Activated naive CD4-positive, alpha-beta T cell treated with anti-CD3 and anti-CD28 coated beads, Interleukin-2, amount 50 U/mL, for 24 hours (primary cell): ENCODE measurements around the gene WDR82.

Experiments used
- H3K27ac Mint-ChIP-seq: one replicate; pipeline ENCODE4 v1.8.0; 2021; ENCODE audit warnings: mild to moderate bottlenecking, mixed read lengths
- H3K27me3 Mint-ChIP-seq: one replicate; pipeline ENCODE4 v1.8.0; 2021; ENCODE audit warnings: mixed read lengths
- H3K36me3 Mint-ChIP-seq: one replicate; pipeline ENCODE4 v1.8.0; 2021; ENCODE audit warnings: mixed read lengths
- H3K4me1 Mint-ChIP-seq: one replicate; pipeline ENCODE4 v1.8.0; 2021; ENCODE audit warnings: mixed read lengths
- H3K4me3 Mint-ChIP-seq: one replicate; pipeline ENCODE4 v1.8.0; 2021; ENCODE audit warnings: mild to moderate bottlenecking, mixed read lengths
- H3K9me3 Mint-ChIP-seq: one replicate; pipeline ENCODE4 v1.8.0; 2021; ENCODE audit warnings: mixed read lengths

Gene WDR82

DNA sequence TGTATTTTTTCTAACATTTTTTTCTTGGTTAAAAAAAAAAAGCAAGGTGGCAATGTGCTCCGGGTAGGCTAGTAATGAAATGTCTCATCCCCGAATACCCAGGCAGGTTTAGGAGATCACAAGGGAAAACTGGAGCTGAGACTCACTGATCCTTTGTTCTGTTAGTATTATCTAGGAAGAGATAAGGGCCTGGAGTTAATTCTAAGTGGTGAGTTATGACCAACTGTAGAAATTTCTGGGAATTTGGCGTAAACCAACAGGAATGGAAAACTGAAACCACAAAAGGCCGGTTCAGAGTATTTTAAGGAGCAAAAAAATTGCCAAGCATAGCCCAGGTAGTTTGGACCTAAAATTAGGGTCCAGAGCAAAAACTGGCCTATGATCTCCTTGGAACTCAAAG lies 20.5 kb downstream of the WDR82 start:
- H3K4me3 Mint-ChIP-seq, result peak overlapping the region; percentile 26
- H3K4me1 Mint-ChIP-seq, result peaks cover 94% of the 10 kb centered on the region
- no peaks in the 10 kb centered on the region for H3K9me3 Mint-ChIP-seq
- H3K36me3 Mint-ChIP-seq, result peaks cover 38% of the 10 kb centered on the region
- no peaks in the 10 kb centered on the region for H3K27me3 Mint-ChIP-seq
- peak overlapping the region; percentile 60 for H3K27ac Mint-ChIP-seq

DNA sequence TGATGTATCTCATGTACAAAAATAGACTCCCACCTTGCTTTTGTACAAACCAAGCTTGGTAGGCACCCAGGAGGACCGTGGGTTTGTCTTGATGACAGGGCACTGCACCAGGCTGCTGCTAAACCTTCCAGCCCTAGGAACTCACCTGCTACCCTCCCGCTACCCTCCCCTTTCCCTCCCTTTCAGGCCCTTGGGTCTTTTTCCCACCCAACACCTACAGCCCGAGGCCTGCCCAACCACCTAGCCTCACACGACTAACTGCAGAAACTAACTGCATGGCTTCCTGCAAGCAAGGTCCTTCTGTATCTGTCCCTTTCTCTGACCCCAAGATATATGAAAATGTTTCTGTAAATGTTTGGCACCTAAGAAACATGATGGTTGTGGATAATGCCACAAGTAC lies 21.8 kb downstream of the WDR82 start:
- Mint-ChIP-seq H3K4me3 (no peak overlapping the region), H3K4me1 (peaks cover 94% of the 10 kb centered on the region), H3K27me3 (no peaks in the 10 kb centered on the region), H3K36me3 (peaks cover 41% of the 10 kb centered on the region), H3K27ac (peak overlapping the region; percentile 83), H3K9me3 (no peaks in the 10 kb centered on the region)

DNA sequence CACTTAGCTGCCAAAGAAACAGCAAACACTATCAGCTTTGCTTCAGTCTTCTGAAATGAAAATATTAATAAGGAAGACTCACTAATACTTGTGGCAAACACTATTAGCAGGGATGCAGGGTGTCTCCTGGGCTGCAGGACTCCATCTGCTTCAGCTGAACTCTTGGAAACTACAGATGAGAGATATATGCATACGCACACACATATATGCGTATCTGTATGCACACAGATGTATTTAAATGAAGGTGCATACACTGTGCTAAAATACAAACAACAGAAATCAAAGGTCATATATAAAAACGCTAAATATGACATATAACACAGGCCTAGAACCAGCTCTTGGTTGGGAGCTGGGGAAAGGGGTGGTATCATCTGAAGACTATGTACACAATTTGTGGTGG lies 22.3 kb downstream of the WDR82 start:
- H3K4me1 Mint-ChIP-seq, result peaks cover 89% of the 10 kb centered on the region
- H3K36me3 Mint-ChIP-seq, result peaks cover 39% of the 10 kb centered on the region
- no peaks in the 10 kb centered on the region for H3K9me3 Mint-ChIP-seq
- no peak overlapping the region for H3K4me3 Mint-ChIP-seq
- H3K27me3 Mint-ChIP-seq, result no peaks in the 10 kb centered on the region
- H3K27ac Mint-ChIP-seq, result peak overlapping the region; percentile 73

DNA sequence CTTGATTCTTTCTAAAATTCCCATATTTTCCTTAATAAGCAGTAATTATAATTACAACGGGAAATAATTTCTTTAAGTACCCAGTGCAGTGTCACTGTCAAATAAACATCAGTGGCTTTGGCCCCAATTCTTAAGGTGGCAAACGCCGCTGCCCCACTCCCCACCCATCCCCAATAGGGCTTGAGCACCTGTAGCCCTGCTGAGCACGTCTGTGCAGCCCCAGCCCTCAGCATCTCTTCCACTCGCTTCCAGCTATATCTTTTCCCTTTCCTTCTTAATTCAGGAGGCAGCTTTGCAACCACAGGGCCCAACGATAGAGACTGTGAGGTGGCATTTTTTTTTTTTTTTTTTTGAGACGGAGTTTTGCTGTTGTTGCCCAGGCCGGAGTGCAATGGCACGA lies 23.8 kb downstream of the WDR82 start:
- Mint-ChIP-seq H3K4me1 (peaks cover 88% of the 10 kb centered on the region), H3K36me3 (peaks cover 35% of the 10 kb centered on the region), H3K27me3 (no peaks in the 10 kb centered on the region), H3K4me3 (no peak overlapping the region), H3K27ac (no peak overlapping the region), H3K9me3 (no peaks in the 10 kb centered on the region)

DNA sequence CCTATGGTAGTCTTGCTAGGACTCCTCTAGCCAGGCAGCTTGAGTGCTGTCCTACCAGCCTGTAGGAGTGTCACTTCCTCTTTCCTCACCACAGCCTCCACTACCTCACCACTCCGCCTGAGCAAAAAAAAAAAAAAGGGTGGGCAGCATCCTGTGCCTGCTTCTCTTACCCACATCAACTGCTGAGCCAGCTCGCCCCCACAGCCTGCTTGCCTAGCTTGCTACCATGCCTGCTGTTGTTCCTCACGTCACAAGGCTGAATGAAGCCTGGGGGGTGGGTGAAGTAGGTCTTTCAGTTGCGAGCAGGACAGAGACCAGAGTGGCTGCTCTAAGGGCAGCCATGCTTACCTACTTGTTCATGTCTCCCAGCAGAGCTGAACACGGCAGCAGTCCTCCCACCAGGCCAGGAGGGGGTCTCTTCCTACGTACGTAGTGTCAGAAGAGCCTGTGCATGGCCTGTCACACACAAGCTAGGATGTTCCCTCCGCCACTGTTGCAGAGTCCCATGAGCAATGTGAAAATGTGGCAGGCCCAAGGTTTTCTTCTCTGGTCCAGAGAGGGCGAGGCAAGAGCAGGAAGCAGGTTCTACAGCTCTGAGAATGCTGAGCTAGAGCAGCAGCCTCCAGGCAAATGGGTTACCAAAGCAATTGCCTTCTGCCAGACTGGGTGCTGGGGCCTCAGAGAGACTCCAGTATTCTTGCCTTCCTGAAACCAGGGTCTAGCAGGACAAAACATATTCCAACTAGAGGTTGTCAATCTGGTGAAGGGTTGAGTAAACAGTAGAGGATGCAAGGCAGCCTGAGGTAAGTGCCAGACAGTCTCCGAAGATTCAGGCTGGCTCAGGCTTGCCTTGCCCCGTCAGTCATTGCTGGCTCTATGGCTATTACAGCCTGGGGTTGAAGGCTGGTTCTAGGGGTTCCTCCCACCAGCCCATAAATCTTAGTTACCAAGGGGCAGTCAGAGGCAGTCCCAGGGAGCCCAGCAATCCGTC lies 24.8 kb downstream of the WDR82 start:
- Mint-ChIP-seq H3K9me3 (no peaks in the 10 kb centered on the region), H3K27me3 (no peaks in the 10 kb centered on the region), H3K36me3 (peaks cover 32% of the 10 kb centered on the region), H3K27ac (peak overlapping the region; percentile 98), H3K4me3 (peak overlapping the region; percentile 91), H3K4me1 (peaks cover 88% of the 10 kb centered on the region)

DNA sequence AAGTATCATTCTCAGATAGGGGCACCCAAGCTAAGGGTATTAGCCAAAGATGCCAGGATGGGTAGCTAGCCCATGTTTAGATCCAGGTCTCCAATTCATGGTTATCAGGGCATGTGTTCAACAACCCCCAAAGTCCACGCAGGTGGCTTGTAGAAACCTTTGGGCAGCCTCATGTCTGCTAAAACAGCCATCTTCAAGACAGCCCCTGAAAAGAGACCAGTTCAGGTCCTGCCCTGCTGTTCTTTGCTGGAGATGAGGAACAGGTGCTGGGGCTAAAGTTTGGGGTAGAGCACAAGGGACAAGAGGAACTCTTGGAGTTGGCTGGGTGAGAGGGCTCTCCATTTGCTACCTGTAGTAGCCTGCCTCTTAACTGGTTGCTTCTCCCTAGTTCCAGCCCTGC lies 28.3 kb downstream of the WDR82 start:
- H3K4me3 Mint-ChIP-seq, result no peak overlapping the region
- H3K4me1 Mint-ChIP-seq, result peaks cover 86% of the 10 kb centered on the region
- peaks cover 20% of the 10 kb centered on the region for H3K36me3 Mint-ChIP-seq
- H3K9me3 Mint-ChIP-seq, result no peaks in the 10 kb centered on the region
- peak overlapping the region; percentile 85 for H3K27ac Mint-ChIP-seq
- H3K27me3 Mint-ChIP-seq, result no peaks in the 10 kb centered on the region

DNA sequence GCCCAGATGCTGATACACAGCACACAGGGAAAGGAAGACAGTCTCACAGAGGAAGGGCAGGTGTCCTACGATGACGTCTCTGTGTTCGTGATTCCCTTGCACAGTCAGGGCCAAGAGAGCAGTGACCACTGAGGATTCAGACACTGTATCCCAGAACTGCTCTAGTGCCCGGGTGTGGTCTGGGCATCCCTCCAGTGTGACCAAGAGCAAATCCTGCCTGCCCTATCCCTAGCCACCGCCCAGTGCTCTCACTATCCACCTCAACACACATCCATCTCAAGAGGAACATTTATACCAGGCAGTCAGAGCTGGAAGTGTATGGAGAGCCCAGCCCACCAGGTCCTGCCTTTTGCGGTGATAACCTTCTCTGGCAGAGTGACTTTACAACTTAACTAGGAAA lies 28.8 kb downstream of the WDR82 start:
- peak overlapping the region; percentile 19 for H3K4me3 Mint-ChIP-seq
- peaks cover 86% of the 10 kb centered on the region for H3K4me1 Mint-ChIP-seq
- H3K27ac Mint-ChIP-seq, result peak overlapping the region; percentile 85
- no peaks in the 10 kb centered on the region for H3K9me3 Mint-ChIP-seq
- peaks cover 20% of the 10 kb centered on the region for H3K36me3 Mint-ChIP-seq
- no peaks in the 10 kb centered on the region for H3K27me3 Mint-ChIP-seq

DNA sequence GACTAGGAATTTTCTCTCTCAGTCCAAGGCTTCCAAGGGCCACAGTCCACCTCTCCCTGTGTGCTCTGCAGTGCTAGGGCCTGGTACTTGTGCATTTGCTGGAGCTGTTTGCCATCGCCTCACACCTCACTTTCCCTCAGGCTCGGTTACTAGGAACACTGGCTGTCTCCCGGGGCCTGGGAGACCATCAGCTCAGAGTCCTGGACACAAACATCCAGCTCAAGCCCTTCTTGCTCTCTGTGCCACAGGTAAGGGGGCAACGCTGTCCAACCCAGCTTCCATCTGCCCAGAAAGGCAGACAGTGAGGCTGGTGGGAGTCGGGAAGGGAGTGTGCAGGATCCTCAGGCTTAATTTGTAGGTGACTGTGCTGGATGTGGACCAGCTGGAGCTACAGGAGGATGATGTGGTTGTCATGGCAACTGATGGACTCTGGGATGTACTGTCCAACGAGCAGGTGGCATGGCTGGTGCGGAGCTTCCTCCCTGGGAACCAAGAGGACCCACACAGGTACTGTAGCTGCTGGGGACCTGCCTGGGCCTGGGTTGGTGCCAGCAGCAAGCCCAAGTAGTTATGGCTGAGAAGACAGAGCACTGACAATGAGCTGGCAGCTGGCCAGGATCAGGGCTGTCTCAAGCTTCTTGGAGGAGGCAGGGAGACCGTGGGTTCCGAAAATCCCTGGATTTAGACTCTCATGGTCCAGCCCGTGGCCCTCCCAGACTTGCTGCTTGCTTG lies 29.5 kb downstream of the WDR82 start:
- Mint-ChIP-seq H3K36me3 (peaks cover 20% of the 10 kb centered on the region), H3K4me1 (peaks cover 84% of the 10 kb centered on the region), H3K4me3 (no peak overlapping the region), H3K27ac (peak overlapping the region; percentile 85), H3K9me3 (no peaks in the 10 kb centered on the region), H3K27me3 (no peaks in the 10 kb centered on the region)

DNA sequence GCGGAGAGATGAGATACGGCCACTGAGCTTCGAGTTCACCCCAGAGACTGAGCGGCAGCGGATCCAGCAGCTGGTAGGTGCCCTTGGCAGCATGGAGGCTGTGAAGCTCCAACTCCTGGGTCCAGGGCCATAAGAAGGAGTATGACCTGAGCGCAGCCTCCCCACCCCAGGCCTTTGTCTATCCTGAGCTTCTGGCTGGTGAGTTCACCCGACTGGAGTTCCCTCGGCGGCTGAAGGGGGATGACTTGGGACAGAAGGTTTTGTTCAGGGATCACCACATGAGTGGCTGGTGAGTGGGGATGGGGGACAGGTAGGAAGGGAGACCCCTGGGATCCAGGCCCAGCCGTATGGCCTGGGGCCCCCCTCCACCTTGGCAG lies 30.3 kb downstream of the WDR82 start:
- Mint-ChIP-seq H3K27me3 (no peaks in the 10 kb centered on the region), H3K4me3 (peak overlapping the region; percentile 88), H3K27ac (peak overlapping the region; percentile 85), H3K9me3 (no peaks in the 10 kb centered on the region), H3K36me3 (peaks cover 16% of the 10 kb centered on the region), H3K4me1 (peaks cover 84% of the 10 kb centered on the region)

DNA sequence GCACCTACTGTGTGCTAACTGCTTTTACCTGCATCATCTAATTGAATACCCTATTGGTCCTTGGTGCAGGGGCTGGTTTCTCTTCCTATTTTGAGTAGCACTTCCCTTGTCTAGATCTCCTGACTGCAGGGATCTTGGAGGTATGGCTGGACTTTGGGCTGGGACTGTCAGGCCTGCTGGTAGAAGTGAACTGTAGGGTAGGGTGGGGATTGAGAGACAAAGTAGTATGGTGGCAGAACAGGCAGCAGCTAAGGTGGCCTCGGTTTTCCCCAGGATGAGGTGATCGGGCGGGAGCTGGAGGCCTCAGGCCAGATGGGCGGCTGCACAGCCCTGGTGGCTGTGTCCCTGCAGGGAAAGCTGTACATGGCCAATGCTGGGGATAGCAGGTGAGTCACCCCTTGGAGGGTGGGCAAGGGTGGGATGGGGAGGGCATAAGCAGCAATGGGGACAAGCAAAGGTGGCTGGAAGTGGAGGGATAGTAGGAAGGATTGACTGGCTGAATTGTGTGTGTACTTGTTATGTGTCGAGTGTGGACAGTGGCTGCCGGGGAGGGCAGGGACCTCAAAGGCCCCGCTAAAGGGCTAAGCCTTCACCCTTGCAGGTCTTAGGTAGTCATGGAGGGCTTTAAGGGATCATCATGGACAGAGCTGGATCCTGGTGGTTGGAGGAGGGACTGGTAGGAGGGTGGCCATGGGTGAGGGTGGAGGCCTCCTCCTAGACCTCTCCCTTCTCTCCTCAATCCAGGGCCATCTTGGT lies 30.9 kb downstream of the WDR82 start:
- Mint-ChIP-seq H3K9me3 (no peaks in the 10 kb centered on the region), H3K27ac (peak overlapping the region; percentile 93), H3K4me1 (peaks cover 80% of the 10 kb centered on the region), H3K27me3 (no peaks in the 10 kb centered on the region), H3K4me3 (peak overlapping the region; percentile 88), H3K36me3 (peaks cover 13% of the 10 kb centered on the region)

DNA sequence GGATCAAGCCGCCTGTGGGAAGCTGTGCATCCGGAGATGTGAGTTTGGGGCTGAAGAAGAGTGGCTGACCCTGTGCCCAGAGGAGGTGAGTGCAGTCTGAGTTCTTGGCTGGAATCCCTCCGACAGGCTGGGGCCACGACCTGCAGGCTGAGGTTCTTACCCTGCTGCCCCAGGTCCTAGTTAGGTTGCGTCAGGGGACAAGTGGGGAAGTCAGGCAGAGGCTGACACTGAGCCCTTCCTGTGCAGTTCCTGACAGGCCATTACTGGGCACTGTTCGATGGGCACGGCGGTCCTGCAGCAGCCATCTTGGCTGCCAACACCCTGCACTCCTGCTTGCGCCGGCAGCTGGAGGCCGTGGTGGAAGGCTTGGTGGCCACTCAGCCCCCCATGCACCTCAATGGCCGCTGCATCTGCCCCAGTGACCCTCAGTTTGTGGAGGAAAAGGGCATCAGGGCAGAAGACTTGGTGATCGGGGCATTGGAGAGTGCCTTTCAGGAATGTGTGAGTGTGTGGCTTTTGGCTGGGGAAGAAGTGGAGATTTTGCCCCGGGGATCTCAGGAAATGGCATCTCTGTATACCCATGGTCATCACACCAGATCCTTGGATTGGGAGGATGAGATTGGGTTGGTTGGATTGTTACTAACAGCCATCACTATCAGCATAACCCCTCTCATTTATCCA lies 31.6 kb downstream of the WDR82 start:
- H3K4me3 Mint-ChIP-seq, result peak overlapping the region; percentile 88
- H3K4me1 Mint-ChIP-seq, result peaks cover 78% of the 10 kb centered on the region
- H3K27me3 Mint-ChIP-seq, result no peaks in the 10 kb centered on the region
- peaks cover 9% of the 10 kb centered on the region for H3K36me3 Mint-ChIP-seq
- H3K27ac Mint-ChIP-seq, result peak overlapping the region; percentile 93
- no peaks in the 10 kb centered on the region for H3K9me3 Mint-ChIP-seq

DNA sequence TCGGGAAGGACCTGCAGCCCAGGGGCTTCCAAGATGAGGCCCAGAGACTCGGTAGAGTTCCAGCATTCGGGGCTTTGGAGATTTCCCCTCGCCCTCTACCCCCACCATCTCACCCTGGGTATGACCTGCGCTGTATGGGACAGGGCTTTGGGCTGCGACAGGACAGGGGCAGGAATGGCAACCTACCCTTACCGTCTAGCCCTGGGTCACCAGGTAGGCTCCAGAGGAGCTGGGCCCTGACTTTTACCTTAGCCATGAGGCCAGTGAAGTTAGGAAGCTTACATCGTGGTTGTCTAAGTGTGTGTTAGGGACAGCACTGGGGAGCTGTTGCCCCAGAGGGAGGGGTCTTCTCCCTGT lies 32.2 kb downstream of the WDR82 start:
- no peaks in the 10 kb centered on the region for H3K27me3 Mint-ChIP-seq
- peak overlapping the region; percentile 88 for H3K4me3 Mint-ChIP-seq
- H3K9me3 Mint-ChIP-seq, result no peaks in the 10 kb centered on the region
- H3K4me1 Mint-ChIP-seq, result peaks cover 82% of the 10 kb centered on the region
- peak overlapping the region; percentile 93 for H3K27ac Mint-ChIP-seq
- H3K36me3 Mint-ChIP-seq, result peaks cover 8% of the 10 kb centered on the region

DNA sequence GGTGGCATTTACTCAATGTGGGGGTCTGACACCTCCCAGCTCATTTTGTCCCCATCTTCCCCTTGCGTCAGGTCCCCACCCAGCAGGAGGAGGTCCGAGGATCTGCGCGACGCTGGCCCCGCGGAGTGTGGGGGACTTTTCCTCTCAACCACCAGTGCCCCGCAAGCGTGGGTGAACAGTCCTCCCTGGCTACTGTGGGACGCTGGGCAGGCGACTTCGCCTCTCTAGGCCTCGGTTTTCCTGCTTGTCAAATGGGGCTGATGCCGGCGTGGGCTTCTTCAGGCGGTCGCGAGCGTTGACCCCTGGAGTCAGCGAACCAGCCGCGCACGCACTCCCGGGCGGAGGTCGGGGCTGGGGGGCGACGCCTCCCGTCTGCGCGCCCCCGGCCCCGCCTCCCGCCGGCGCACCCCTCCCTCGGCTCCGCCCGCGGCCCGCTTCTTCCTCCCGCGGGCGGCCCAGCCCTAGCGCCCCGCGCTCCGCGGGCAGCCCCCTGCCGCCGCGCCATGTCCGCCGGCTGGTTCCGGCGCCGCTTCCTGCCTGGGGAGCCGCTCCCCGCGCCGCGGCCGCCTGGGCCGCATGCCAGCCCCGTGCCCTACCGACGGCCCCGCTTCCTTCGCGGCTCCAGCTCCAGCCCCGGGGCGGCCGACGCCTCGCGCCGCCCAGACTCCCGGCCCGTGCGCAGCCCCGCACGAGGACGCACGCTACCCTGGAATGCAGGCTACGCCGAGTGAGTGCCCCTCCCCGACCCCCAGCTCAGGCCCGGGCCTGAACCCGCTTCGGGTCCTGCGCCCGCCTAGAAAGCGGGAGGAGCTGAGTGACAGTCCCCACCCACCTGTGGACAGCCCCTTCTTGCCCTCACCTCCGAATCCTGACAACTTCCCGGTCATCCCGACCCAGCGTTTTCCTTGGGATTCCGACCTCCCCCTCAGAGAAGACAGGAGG lies 32.9 kb downstream of the WDR82 start, which contains the start of gene PPM1M:
Gene PPM1M (plus strand): TSS at position 438 of the 942 bp plus-strand sequence. CDS start 66 bp downstream, at position 504.
- Mint-ChIP-seq H3K27me3 (no peaks in the 10 kb centered on the region), H3K27ac (peak within 1 kb of the TSS; percentile 93), H3K4me3 (peak within 1 kb of the TSS; percentile 88), H3K9me3 (no peaks in the 10 kb centered on the region), H3K36me3 (peaks cover 10% of the 10 kb centered on the region), H3K4me1 (peaks cover 86% of the 10 kb centered on the region)
